Measurements from ENCODE around the gene DGKI.

The DGKI gene

DNA sequence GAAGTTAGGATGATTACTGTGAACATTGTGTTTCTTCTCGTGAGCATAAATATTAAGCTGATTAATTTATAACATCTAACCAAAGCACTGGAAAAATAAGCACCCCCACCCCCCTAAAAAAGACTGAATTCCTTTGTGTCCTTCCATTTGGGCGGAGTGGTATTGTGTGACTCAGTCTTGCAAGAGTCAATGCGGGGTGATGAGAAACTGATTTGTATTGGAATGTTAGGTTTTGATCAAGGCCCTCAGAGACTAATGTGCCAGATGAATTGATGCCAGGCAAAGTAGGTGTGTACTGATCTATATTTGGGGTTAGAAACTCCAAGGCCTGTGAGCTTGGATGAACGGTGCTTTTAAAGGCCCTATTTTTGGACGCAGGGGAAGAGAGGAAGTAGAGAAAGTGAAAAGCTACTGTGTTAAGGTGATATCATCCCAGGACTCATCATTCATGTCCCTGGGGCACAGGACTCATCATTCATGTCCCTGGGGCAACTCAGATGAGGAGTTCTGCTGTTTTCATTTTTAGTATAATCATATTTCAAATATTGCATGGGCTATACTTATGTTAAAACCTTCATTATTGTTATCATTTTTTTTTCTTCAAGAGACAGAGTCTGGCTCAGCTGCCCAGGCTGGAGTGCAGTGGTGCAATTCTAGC lies 442.0 kb downstream of the DGKI start:
- H3K4me1 ChIP-seq (ENCODE audit: control insufficient read depth, low read depth, low read length) = peaks cover 26% of the 10 kb centered on the region
- no peaks in the 10 kb centered on the region for H3K9me3 ChIP-seq (ENCODE audit: control insufficient read depth, low read depth, low read length)
- H3K27me3 ChIP-seq (ENCODE audit: control insufficient read depth, insufficient read depth, low read length) = no peaks in the 10 kb centered on the region
- no peaks in the 10 kb centered on the region for H3K36me3 ChIP-seq (ENCODE audit: control insufficient read depth, low read depth, low read length)
- H3K27ac ChIP-seq (ENCODE audit: low read length) = no peak overlapping the region
- H3K4me3 ChIP-seq (ENCODE audit: low read length) = no peak overlapping the region
- no peak overlapping the region for H3K9ac ChIP-seq (ENCODE audit: low read length)

DNA sequence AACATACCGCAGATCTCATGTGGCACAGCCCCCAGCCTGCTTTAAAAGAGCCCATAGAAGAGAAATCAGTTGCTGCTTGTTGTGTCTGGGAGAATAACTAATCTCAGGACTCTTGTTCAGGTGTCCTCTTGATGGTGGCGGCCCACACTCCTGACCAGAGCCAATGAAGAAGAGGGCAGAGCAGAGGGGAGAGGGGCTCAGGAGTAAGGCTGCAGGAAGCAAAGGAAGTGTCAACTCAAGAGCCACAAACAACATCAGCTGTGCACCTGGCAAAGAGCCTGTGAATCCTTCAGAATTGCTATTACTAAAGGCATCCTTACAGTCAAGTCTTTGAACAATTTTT lies 443.4 kb downstream of the DGKI start:
- peak overlapping the region; percentile 23 for H3K4me3 ChIP-seq (ENCODE audit: low read length)
- no peaks in the 10 kb centered on the region for H3K9me3 ChIP-seq (ENCODE audit: control insufficient read depth, low read depth, low read length)
- no peak overlapping the region for H3K27ac ChIP-seq (ENCODE audit: low read length)
- peak overlapping the region; percentile 10 for H3K9ac ChIP-seq (ENCODE audit: low read length)
- no peaks in the 10 kb centered on the region for H3K27me3 ChIP-seq (ENCODE audit: control insufficient read depth, insufficient read depth, low read length)
- no peaks in the 10 kb centered on the region for H3K36me3 ChIP-seq (ENCODE audit: control insufficient read depth, low read depth, low read length)
- peaks cover 26% of the 10 kb centered on the region for H3K4me1 ChIP-seq (ENCODE audit: control insufficient read depth, low read depth, low read length)

- H3K9ac ChIP-seq (ENCODE audit: low read length) = peak overlapping the region; percentile 10
- H3K27me3 ChIP-seq (ENCODE audit: control insufficient read depth, insufficient read depth, low read length) = no peaks in the 10 kb centered on the region
- H3K4me3 ChIP-seq (ENCODE audit: low read length) = peak overlapping the region; percentile 23
- peaks cover 26% of the 10 kb centered on the region for H3K4me1 ChIP-seq (ENCODE audit: control insufficient read depth, low read depth, low read length)
- H3K9me3 ChIP-seq (ENCODE audit: control insufficient read depth, low read depth, low read length) = no peaks in the 10 kb centered on the region
- peak overlapping the region; percentile 25 for H3K27ac ChIP-seq (ENCODE audit: low read length)
- no peaks in the 10 kb centered on the region for H3K36me3 ChIP-seq (ENCODE audit: control insufficient read depth, low read depth, low read length)
Observed at GRCh38 chr7:137402536-137403352, 444.0 kb downstream of the DGKI start.

DNA sequence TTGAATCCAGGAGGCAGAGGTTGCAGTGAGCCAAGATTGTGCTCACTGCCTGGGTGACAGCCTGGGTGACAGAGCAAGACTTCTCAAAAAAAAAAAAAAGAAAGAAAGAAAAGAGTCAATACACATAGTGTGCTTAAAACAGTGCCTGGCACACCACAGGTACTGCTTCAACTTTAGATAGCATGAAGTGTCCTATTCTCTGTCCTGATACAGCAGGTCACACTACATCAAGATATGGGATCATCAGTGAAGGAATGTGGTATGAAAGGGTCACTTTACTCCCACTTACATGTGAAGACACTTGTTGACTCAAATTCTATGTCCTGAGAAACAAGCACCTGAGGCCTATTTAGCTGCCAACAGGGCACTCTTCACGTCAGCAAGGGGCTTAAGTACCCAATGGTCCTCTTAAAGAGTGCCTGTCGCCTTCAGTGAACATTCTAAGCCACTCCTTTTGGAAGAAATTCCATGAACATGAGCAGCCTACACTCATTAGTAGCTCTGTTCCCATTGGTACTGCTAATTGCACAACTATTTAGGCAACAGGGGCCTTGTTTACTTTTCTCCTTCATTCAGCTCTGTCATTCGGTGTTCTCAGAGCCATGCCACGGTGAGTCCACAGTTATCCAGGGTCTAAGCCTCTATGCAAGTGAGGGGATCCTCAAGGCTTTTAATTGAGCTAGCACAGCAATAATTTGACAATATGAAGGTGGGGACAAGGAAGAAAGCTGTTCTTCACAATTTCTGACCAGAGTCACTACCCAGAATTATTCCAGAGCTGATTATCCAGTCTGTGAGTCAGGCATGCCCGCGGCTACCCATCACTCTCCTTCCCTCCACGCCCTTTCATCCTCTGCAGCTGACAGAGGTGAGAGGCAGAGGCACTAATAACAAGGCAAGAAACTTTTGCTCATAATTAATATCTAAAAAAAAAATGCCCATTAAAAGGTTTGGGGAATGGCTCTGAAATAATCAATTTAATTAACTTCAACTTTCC lies 446.6 kb downstream of the DGKI start:
- Histone ChIP-seq H3K4me1 (ENCODE audit: control insufficient read depth, low read depth, low read length) (peaks cover 26% of the 10 kb centered on the region), H3K27me3 (ENCODE audit: control insufficient read depth, insufficient read depth, low read length) (no peaks in the 10 kb centered on the region), H3K27ac (ENCODE audit: low read length) (no peak overlapping the region), H3K9me3 (ENCODE audit: control insufficient read depth, low read depth, low read length) (no peaks in the 10 kb centered on the region), H3K4me3 (ENCODE audit: low read length) (no peak overlapping the region), H3K36me3 (ENCODE audit: control insufficient read depth, low read depth, low read length) (no peaks in the 10 kb centered on the region), H3K9ac (ENCODE audit: low read length) (no peak overlapping the region)

DNA sequence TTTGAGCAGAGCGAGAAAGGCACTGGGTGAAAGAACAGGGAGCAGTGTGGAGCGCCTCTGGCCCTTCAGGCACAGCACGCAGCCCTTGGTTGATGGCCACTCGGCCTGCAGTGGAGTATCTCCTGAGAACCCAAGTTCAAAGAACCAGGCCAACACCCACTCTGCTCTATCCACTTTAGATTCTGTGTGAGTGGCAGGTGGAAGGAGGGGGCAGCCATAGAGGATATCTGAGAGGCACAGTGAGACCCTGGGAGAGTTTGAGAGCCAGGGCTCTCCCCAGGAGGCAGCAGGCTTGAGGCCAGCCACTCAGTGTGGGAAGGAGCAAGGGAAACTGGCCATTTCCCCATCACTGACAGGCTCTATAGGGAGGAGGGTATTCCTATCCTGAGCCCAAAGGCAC lies 450.7 kb downstream of the DGKI start:
- no peak overlapping the region for H3K27ac ChIP-seq (ENCODE audit: low read length)
- no peaks in the 10 kb centered on the region for H3K9me3 ChIP-seq (ENCODE audit: control insufficient read depth, low read depth, low read length)
- H3K27me3 ChIP-seq (ENCODE audit: control insufficient read depth, insufficient read depth, low read length) = no peaks in the 10 kb centered on the region
- H3K4me1 ChIP-seq (ENCODE audit: control insufficient read depth, low read depth, low read length) = peaks cover 3% of the 10 kb centered on the region
- no peak overlapping the region for H3K9ac ChIP-seq (ENCODE audit: low read length)
- no peaks in the 10 kb centered on the region for H3K36me3 ChIP-seq (ENCODE audit: control insufficient read depth, low read depth, low read length)
- H3K4me3 ChIP-seq (ENCODE audit: low read length) = no peak overlapping the region

DNA sequence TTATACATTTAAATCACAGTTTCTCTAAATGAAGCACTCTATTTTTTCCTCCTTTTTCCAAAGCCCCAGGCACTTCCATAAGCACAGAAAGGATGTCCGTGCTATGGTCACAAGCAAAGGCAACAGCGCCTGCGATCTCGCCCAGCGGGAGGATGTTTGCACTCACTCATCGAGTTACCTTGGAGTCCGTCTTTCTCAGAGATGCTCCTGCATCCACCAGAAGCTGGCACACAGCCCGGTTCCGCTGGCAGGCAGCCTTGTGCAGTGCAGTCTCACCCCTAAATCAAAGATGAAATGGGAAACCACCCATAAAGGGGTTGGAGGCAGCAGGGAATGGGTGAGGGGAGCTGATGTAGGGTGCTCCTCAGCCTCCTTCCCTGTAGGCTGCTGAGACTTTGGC lies 451.4 kb downstream of the DGKI start:
- Histone ChIP-seq H3K4me3 (ENCODE audit: low read length) (no peak overlapping the region), H3K27me3 (ENCODE audit: control insufficient read depth, insufficient read depth, low read length) (no peaks in the 10 kb centered on the region), H3K9ac (ENCODE audit: low read length) (no peak overlapping the region), H3K36me3 (ENCODE audit: control insufficient read depth, low read depth, low read length) (no peaks in the 10 kb centered on the region), H3K9me3 (ENCODE audit: control insufficient read depth, low read depth, low read length) (no peaks in the 10 kb centered on the region), H3K4me1 (ENCODE audit: control insufficient read depth, low read depth, low read length) (peaks cover 3% of the 10 kb centered on the region), H3K27ac (ENCODE audit: low read length) (no peak overlapping the region)

GRCh38 chr7:137393570-137393969 lies 453.2 kb downstream of the DGKI start:
- no peak overlapping the region for H3K27ac ChIP-seq (ENCODE audit: low read length)
- H3K9me3 ChIP-seq (ENCODE audit: control insufficient read depth, low read depth, low read length) = no peaks in the 10 kb centered on the region
- no peak overlapping the region for H3K9ac ChIP-seq (ENCODE audit: low read length)
- H3K4me1 ChIP-seq (ENCODE audit: control insufficient read depth, low read depth, low read length) = peaks cover 6% of the 10 kb centered on the region
- H3K27me3 ChIP-seq (ENCODE audit: control insufficient read depth, insufficient read depth, low read length) = no peaks in the 10 kb centered on the region
- no peak overlapping the region for H3K4me3 ChIP-seq (ENCODE audit: low read length)
- H3K36me3 ChIP-seq (ENCODE audit: control insufficient read depth, low read depth, low read length) = no peaks in the 10 kb centered on the region

GRCh38 chr7:137390076-137390475 lies 456.7 kb downstream of the DGKI start:
- Histone ChIP-seq H3K4me1 (ENCODE audit: control insufficient read depth, low read depth, low read length) (peaks cover 18% of the 10 kb centered on the region), H3K9ac (ENCODE audit: low read length) (no peak overlapping the region), H3K4me3 (ENCODE audit: low read length) (no peak overlapping the region), H3K36me3 (ENCODE audit: control insufficient read depth, low read depth, low read length) (no peaks in the 10 kb centered on the region), H3K27me3 (ENCODE audit: control insufficient read depth, insufficient read depth, low read length) (no peaks in the 10 kb centered on the region), H3K27ac (ENCODE audit: low read length) (no peak overlapping the region), H3K9me3 (ENCODE audit: control insufficient read depth, low read depth, low read length) (no peaks in the 10 kb centered on the region)

DNA sequence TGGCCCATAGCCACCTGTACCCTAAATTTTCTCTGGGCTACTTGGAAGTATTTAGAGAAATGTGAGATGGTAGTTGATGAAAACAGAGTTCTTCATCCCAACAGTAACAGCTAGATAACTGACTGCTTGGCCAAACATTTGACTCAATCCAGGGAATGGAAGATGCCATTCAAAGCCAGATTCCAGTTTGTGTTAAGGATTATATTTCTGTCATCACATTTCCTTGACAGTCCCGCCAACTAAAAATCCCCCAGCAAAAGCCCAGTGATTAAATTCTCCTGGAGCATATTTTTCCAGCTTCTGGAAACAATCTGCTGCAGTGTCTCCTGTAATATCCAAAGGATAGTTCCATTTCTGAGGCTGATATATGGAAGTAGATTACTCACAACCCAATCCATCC lies 457.9 kb downstream of the DGKI start:
- Histone ChIP-seq H3K9me3 (ENCODE audit: control insufficient read depth, low read depth, low read length) (no peaks in the 10 kb centered on the region), H3K27ac (ENCODE audit: low read length) (no peak overlapping the region), H3K27me3 (ENCODE audit: control insufficient read depth, insufficient read depth, low read length) (no peaks in the 10 kb centered on the region), H3K4me3 (ENCODE audit: low read length) (no peak overlapping the region), H3K9ac (ENCODE audit: low read length) (no peak overlapping the region), H3K4me1 (ENCODE audit: control insufficient read depth, low read depth, low read length) (peaks cover 18% of the 10 kb centered on the region), H3K36me3 (ENCODE audit: control insufficient read depth, low read depth, low read length) (no peaks in the 10 kb centered on the region)

DNA sequence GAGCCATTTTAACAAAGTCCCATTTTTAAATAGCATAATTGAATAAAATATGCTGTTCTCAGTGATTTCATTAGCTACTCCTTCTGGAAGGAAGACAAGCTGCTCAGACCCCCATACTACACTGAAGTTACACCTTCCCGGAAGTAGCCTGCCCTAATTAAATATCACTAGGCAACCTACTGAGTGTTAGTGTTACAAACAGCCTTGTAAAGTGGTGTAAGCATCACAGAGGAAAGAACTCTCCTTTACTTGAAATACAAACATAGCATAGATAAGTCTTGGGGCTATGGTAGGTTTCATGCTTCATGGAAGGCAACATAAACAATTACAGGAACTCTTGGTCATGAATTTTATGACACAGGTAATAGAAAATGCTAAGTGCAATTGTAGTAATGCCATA lies 459.8 kb downstream of the DGKI start:
- H3K36me3 ChIP-seq (ENCODE audit: control insufficient read depth, low read depth, low read length) = no peaks in the 10 kb centered on the region
- no peaks in the 10 kb centered on the region for H3K27me3 ChIP-seq (ENCODE audit: control insufficient read depth, insufficient read depth, low read length)
- H3K27ac ChIP-seq (ENCODE audit: low read length) = no peak overlapping the region
- peak overlapping the region; percentile 12 for H3K4me3 ChIP-seq (ENCODE audit: low read length)
- H3K9ac ChIP-seq (ENCODE audit: low read length) = no peak overlapping the region
- no peaks in the 10 kb centered on the region for H3K9me3 ChIP-seq (ENCODE audit: control insufficient read depth, low read depth, low read length)
- H3K4me1 ChIP-seq (ENCODE audit: control insufficient read depth, low read depth, low read length) = peaks cover 15% of the 10 kb centered on the region

DNA sequence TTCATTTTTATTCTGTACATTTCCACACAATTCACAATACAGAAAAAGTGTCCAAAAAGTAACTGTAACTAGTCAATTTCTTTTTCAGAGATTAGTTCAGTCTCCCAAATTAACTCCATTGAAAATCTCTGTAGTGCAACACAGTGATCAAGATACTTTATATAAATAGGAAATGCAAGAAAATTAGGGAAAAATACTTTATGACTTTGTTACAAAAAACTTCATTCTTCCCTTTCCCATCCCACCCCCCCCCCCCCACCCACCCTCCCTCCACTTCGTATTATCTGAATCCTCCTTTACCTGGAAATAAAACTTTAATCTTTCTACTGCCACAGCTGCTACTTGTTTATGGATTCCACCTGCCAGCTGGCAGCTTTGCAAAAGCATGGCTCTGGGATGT lies 465.7 kb downstream of the DGKI start:
- Histone ChIP-seq H3K27ac (ENCODE audit: low read length) (no peak overlapping the region), H3K36me3 (ENCODE audit: control insufficient read depth, low read depth, low read length) (no peaks in the 10 kb centered on the region), H3K27me3 (ENCODE audit: control insufficient read depth, insufficient read depth, low read length) (no peaks in the 10 kb centered on the region), H3K4me1 (ENCODE audit: control insufficient read depth, low read depth, low read length) (no peaks in the 10 kb centered on the region), H3K4me3 (ENCODE audit: low read length) (no peak overlapping the region), H3K9me3 (ENCODE audit: control insufficient read depth, low read depth, low read length) (no peaks in the 10 kb centered on the region), H3K9ac (ENCODE audit: low read length) (no peak overlapping the region)

Data from iPS-18a (cell line).